Measurements from ENCODE around the gene TXNDC5. TPM values are rescaled to one million over a fixed set of nuclear protein-coding genes. Genes with fewer than 3 reads are reported as not detected.

Gene TXNDC5
- total RNA-seq, 1 donor from 2014 or later, result 71.6 TPM

GRCh38 chr6:7911345-7911725 is 747 bp upstream of the TXNDC5 start:
- Mint-ChIP-seq H3K9me3 (ENCODE audit: low read depth) (no peaks in the 10 kb centered on the region), H3K36me3 (ENCODE audit: insufficient read depth) (peaks cover 1% of the 10 kb centered on the region), H3K27me3 (peaks cover 21% of the 10 kb centered on the region), H3K4me1 (ENCODE audit: low read depth) (peaks cover 5% of the 10 kb centered on the region), H3K27ac (no peak overlapping the region), H3K4me3 (ENCODE audit: low read depth) (no peak overlapping the region)
- no peak for DNase-seq (ENCODE audit: low spot score, unreplicated experiment)
- no peak for TF ChIP-seq CTCF (IDR thresholded peaks at IDR 0.05; ENCODE audit: unreplicated experiment)

- TF ChIP-seq CTCF (IDR thresholded peaks at IDR 0.05; ENCODE audit: unreplicated experiment), result no peak
- H3K9me3 Mint-ChIP-seq (ENCODE audit: low read depth), result no peaks in the 10 kb centered on the region
- peaks cover 5% of the 10 kb centered on the region for H3K4me1 Mint-ChIP-seq (ENCODE audit: low read depth)
- peaks cover 1% of the 10 kb centered on the region for H3K36me3 Mint-ChIP-seq (ENCODE audit: insufficient read depth)
- no peak for DNase-seq (ENCODE audit: low spot score, unreplicated experiment)
- H3K27ac Mint-ChIP-seq, result no peak overlapping the region
- H3K4me3 Mint-ChIP-seq (ENCODE audit: low read depth), result no peak overlapping the region
- H3K27me3 Mint-ChIP-seq, result peaks cover 27% of the 10 kb centered on the region
Observed at GRCh38 chr6:7910298-7910653, 312 bp downstream of the TXNDC5 start.

DNA sequence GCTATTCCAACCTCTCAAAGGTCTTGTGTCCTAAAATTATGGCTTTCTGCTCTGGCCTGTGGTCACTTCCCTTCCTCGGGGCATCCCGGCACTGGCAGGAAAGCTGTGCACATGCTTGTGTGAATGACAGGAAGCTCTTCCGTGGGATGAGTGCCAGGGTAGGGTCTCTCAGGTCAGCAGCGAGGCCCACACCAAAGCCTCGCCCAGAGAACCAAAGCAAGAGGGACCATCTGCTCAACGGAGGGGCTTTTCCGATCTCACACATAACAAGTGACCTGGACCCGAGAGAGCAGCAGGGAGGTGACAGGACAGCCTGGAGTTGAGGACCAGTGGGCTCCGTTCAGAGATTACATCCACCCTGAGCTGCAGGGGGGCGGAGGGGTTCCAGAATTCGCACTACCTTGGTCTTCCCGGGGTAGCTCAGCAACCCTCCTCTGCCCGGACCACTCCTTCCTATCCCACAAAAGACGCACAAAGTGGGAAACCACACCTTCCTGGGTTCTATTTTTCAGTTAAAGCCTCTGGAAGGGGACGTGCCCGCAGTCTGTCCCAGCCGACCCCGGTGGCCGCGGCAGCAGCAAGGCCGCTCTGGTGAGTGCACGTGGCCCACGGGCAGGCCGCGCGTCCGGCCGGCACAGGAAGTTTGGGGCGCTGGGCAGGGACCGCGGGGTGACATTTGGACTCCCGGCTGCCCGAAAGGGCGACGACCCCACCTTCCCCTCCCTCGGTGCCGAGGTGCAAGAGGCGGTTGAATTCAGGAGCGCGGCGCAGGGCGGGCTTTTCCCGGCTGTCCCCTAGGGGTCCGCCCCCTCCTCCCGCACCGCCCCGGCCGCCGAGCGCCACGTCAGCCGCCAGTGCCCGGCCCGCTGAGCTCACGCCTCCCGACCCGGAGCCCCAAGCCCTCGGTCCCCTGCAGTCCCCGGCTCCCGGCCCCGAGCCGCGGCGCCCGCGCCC is 988 bp downstream of the TXNDC5 start:
- H3K36me3 Mint-ChIP-seq (ENCODE audit: insufficient read depth), result peaks cover 7% of the 10 kb centered on the region
- DNase-seq (ENCODE audit: low spot score, unreplicated experiment), result peak; percentile 32
- peak overlapping the region; percentile 76 for H3K4me3 Mint-ChIP-seq (ENCODE audit: low read depth)
- H3K27me3 Mint-ChIP-seq, result peaks cover 34% of the 10 kb centered on the region
- H3K27ac Mint-ChIP-seq, result peak overlapping the region; percentile 40
- H3K9me3 Mint-ChIP-seq (ENCODE audit: low read depth), result no peaks in the 10 kb centered on the region
- no peak for TF ChIP-seq CTCF (IDR thresholded peaks at IDR 0.05; ENCODE audit: unreplicated experiment)
- H3K4me1 Mint-ChIP-seq (ENCODE audit: low read depth), result peaks cover 5% of the 10 kb centered on the region

GRCh38 chr6:7907159-7907558 is 3.4 kb downstream of the TXNDC5 start:
- no peak for TF ChIP-seq CTCF (IDR thresholded peaks at IDR 0.05; ENCODE audit: unreplicated experiment)
- Mint-ChIP-seq H3K36me3 (ENCODE audit: insufficient read depth) (peaks cover 25% of the 10 kb centered on the region), H3K27me3 (peaks cover 53% of the 10 kb centered on the region), H3K4me1 (ENCODE audit: low read depth) (peaks cover 5% of the 10 kb centered on the region), H3K9me3 (ENCODE audit: low read depth) (no peaks in the 10 kb centered on the region), H3K4me3 (ENCODE audit: low read depth) (no peak overlapping the region), H3K27ac (no peak overlapping the region)
- DNase-seq (ENCODE audit: low spot score, unreplicated experiment), result no peak

GRCh38 chr6:7906741-7907140 is 3.8 kb downstream of the TXNDC5 start:
- TF ChIP-seq CTCF (IDR thresholded peaks at IDR 0.05; ENCODE audit: unreplicated experiment), result no peak
- Mint-ChIP-seq H3K36me3 (ENCODE audit: insufficient read depth) (peaks cover 27% of the 10 kb centered on the region), H3K27me3 (peaks cover 57% of the 10 kb centered on the region), H3K4me3 (ENCODE audit: low read depth) (no peak overlapping the region), H3K27ac (no peak overlapping the region), H3K9me3 (ENCODE audit: low read depth) (no peaks in the 10 kb centered on the region), H3K4me1 (ENCODE audit: low read depth) (peaks cover 5% of the 10 kb centered on the region)
- DNase-seq (ENCODE audit: low spot score, unreplicated experiment), result no peak
